ENCODE data around the gene BCL2. TPM values are rescaled to one million over a fixed set of nuclear protein-coding genes. Genes with fewer than 3 reads are reported as not detected.
"Not testable (repeated sequence)": the region's sequence is repeated elsewhere in the genome, so short reads cannot be mapped to it uniquely, and the experiment has no call there.

BCL2 gene
- total and polyA plus RNA-seq, 2 donors from 2014 or later = 6.0 to 39.2 TPM

GRCh38 chr18:63191413-63191812 is 128.2 kb downstream of the BCL2 start:
- Histone ChIP-seq H3K9me3 (ENCODE audit: control insufficient read depth in 2 of 3, insufficient read depth in 1 of 3, low read length in 3 of 3) (no peaks in the 10 kb centered on the region), H3K9ac (ENCODE audit: low read length in 3 of 3) (no peak overlapping the region), H3K36me3 (ENCODE audit: control insufficient read depth in 2 of 3, insufficient read depth in 3 of 3, low read length in 3 of 3) (no peaks in the 10 kb centered on the region), H3K4me3 (ENCODE audit: low read length in 3 of 3) (no peak overlapping the region), H3K4me1 (ENCODE audit: control insufficient read depth in 2 of 3, insufficient read depth in 2 of 3, low read depth in 1 of 3, low read length in 3 of 3) (peaks cover 0 to 15% (median 2%) of the 10 kb centered on the region in 3 donors), H3K27ac (ENCODE audit: low read depth in 2 of 2, low read length in 2 of 2) (no peak overlapping the region), H3K27me3 (ENCODE audit: control insufficient read depth, insufficient read depth, low read length) (no peaks in the 10 kb centered on the region)
- intact Hi-C loops (cut with DNase I) = no loop called here
- no peak for DNase-seq
- no peak for FAIRE-seq
- TF ChIP-seq CTCF (IDR thresholded peaks at IDR 0.05; ENCODE audit: borderline replicate concordance, extremely low read depth, insufficient read depth) = no peak

DNA sequence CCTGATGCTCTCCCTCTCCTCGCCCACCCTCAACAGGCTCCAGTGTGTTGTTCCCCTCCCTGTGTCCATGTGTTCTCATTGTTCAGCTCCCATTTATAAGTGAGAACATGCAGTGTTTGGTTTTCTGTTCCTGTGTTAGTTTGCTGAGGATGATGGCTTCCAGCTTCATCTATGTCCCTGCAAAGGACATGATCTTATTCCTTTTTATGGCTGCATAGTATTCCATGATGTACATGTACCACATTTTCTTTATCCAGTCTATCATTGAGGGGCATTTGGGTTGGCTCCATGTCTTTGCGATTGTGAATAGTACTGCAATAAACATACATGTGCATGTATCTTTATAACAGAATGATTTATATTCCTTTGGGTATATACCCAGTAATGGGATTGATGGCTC is 128.7 kb downstream of the BCL2 start:
- FAIRE-seq; H3K36me3 ChIP-seq (ENCODE audit: control insufficient read depth in 2 of 3, insufficient read depth in 3 of 3, low read length in 3 of 3); H3K9ac ChIP-seq (ENCODE audit: low read length in 3 of 3); H3K27me3 ChIP-seq (ENCODE audit: control insufficient read depth, insufficient read depth, low read length); DNase-seq; H3K9me3 ChIP-seq (ENCODE audit: control insufficient read depth in 2 of 3, insufficient read depth in 1 of 3, low read length in 3 of 3); intact Hi-C loops (cut with DNase I); H3K27ac ChIP-seq (ENCODE audit: low read depth in 2 of 2, low read length in 2 of 2); H3K4me3 ChIP-seq (ENCODE audit: low read length in 3 of 3): not testable (repeated sequence)
- H3K4me1 ChIP-seq (ENCODE audit: control insufficient read depth in 2 of 3, insufficient read depth in 2 of 3, low read depth in 1 of 3, low read length in 3 of 3) = peaks cover 0 to 11% (median 2%) of the 10 kb centered on the region in 3 donors

DNA sequence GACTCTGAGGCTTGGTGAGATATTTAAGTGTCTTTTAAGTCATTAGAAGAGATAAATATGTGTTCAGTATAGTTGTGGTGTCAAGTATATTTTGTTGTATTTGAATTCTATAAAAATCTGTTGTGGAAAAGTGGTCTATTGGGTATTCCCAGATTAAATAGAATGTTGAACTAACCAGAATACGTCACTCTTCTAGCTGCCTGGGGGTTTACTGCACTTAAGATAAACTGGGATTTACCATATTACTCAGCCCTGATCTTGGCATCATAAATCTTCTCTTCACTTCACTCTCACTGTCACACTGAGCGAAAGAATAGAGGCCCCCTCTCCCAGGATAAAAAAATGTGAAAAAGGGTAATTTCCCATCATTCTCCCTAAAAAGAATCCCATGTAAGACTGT is 129.8 kb downstream of the BCL2 start:
- intact Hi-C loops (cut with DNase I) = no loop called here
- Histone ChIP-seq H3K9me3 (ENCODE audit: control insufficient read depth in 2 of 3, insufficient read depth in 1 of 3, low read length in 3 of 3) (no peaks in the 10 kb centered on the region), H3K27ac (ENCODE audit: low read depth in 2 of 2, low read length in 2 of 2) (no peak overlapping the region), H3K4me3 (ENCODE audit: low read length in 3 of 3) (no peak overlapping the region), H3K4me1 (ENCODE audit: control insufficient read depth in 2 of 3, insufficient read depth in 2 of 3, low read depth in 1 of 3, low read length in 3 of 3) (peaks cover 0 to 11% (median 2%) of the 10 kb centered on the region in 3 donors), H3K36me3 (ENCODE audit: control insufficient read depth in 2 of 3, insufficient read depth in 3 of 3, low read length in 3 of 3) (no peaks in the 10 kb centered on the region), H3K27me3 (ENCODE audit: control insufficient read depth, insufficient read depth, low read length) (no peaks in the 10 kb centered on the region), H3K9ac (ENCODE audit: low read length in 3 of 3) (no peak overlapping the region)
- FAIRE-seq (no peak), DNase-seq (no peak)
- no peak for TF ChIP-seq CTCF (IDR thresholded peaks at IDR 0.05; ENCODE audit: borderline replicate concordance, extremely low read depth, insufficient read depth)

GRCh38 chr18:63189041-63189440 is 130.5 kb downstream of the BCL2 start:
- no peak overlapping the region for H3K4me3 ChIP-seq (ENCODE audit: low read length in 3 of 3)
- DNase-seq (no peak), FAIRE-seq (no peak)
- no peaks in the 10 kb centered on the region for H3K36me3 ChIP-seq (ENCODE audit: control insufficient read depth in 2 of 3, insufficient read depth in 3 of 3, low read length in 3 of 3)
- intact Hi-C loops (cut with DNase I) = no loop called here
- no peaks in the 10 kb centered on the region for H3K27me3 ChIP-seq (ENCODE audit: control insufficient read depth, insufficient read depth, low read length)
- no peak for TF ChIP-seq CTCF (IDR thresholded peaks at IDR 0.05; ENCODE audit: borderline replicate concordance, extremely low read depth, insufficient read depth)
- H3K27ac ChIP-seq (ENCODE audit: low read depth in 2 of 2, low read length in 2 of 2) = no peak overlapping the region
- H3K9ac ChIP-seq (ENCODE audit: low read length in 3 of 3) = no peak overlapping the region
- peaks cover 0 to 11% (median 2%) of the 10 kb centered on the region in 3 donors for H3K4me1 ChIP-seq (ENCODE audit: control insufficient read depth in 2 of 3, insufficient read depth in 2 of 3, low read depth in 1 of 3, low read length in 3 of 3)
- H3K9me3 ChIP-seq (ENCODE audit: control insufficient read depth in 2 of 3, insufficient read depth in 1 of 3, low read length in 3 of 3) = no peaks in the 10 kb centered on the region
